Peyer's patch (tissue), 4 donors: ENCODE measurements around the gene FNBP1L. TPM values are rescaled to one million over a fixed set of nuclear protein-coding genes. Genes with fewer than 3 reads are reported as not detected.
"Not testable (repeated sequence)": the region's sequence is repeated elsewhere in the genome, so short reads cannot be mapped to it uniquely, and the experiment has no call there.

Source experiments
- DNase-seq, 3 donors: peaks; one replicate each; pipeline ENCODE4 v3.0.0-alpha.2; 2017 to 2019
- H3K27ac ChIP-seq, 4 donors: fragments of 200-600 bp; sonication (generic); one replicate each; pipeline ENCODE4 v1.5.1; 2016 to 2019
- H3K27me3 ChIP-seq, 2 donors: fragments of 200-600 bp; sonication (generic); one replicate each; pipeline ENCODE4 v1.5.1; 2019
- H3K36me3 ChIP-seq, 3 donors: fragments of 200-600 bp; sonication (generic); one replicate each; pipeline ENCODE4 v1.5.1; 2016 to 2019
- H3K4me1 ChIP-seq, 4 donors: fragments of 200-600 bp; sonication (generic); one replicate each; pipeline ENCODE4 v1.5.1; 2016 to 2019
- H3K4me3 ChIP-seq, 4 donors: fragments of 200-600 bp; sonication (generic); 1 replicate in 3 of 4; 2 replicates in 1 of 4; pipeline ENCODE4 v1.5.1; 2016 to 2019; ENCODE audit warnings: mild to moderate bottlenecking in 1 of 4
- H3K9me3 ChIP-seq, 4 donors: fragments of 200-600 bp; sonication (generic); one replicate each; pipeline ENCODE4 v1.5.1; 2016 to 2019; ENCODE audit warnings: mild to moderate bottlenecking in 1 of 4
- CTCF ChIP-seq, 6 experiments: fragments of 450-650 bp in 4 of 6; fragments of 200-600 bp in 2 of 6; sonication (generic) in 1 of 6; IDR thresholded peaks; one replicate each; pipeline ENCODE4 v1.5.1; 2017 to 2019; ENCODE audit warnings: antibody characterized with exemption in 6 of 6, mild to moderate bottlenecking in 3 of 6, moderate library complexity in 1 of 6
- POLR2A ChIP-seq, 2 donors: fragments of 450-650 bp; IDR thresholded peaks; one replicate each; pipeline ENCODE4 v1.5.1; 2017; ENCODE audit warnings: antibody characterized with exemption in 2 of 2, mild to moderate bottlenecking in 2 of 2, moderate library complexity in 2 of 2
- total RNA-seq, 4 donors: library from RNA; depleted of rRNA; stranded (reverse); fragments of >200 nt; gene quantifications; one replicate each; pipeline ENCODE4 v1.1.0, GENCODE V29; 2016

Gene FNBP1L
- total RNA-seq, 4 donors from 2014 or later = 38.8 to 63.7 (median 55.2) TPM

- H3K36me3 ChIP-seq = no peaks in the 10 kb centered on the region
- H3K4me1 ChIP-seq = no peaks in the 10 kb centered on the region
- no peak for DNase-seq
- TF ChIP-seq CTCF (IDR thresholded peaks at IDR 0.05) (no peak), POLR2A (IDR thresholded peaks at IDR 0.05) (no peak)
- H3K27ac ChIP-seq = no peak overlapping the region
- H3K4me3 ChIP-seq = no peak overlapping the region
- no peaks in the 10 kb centered on the region for H3K27me3 ChIP-seq
- H3K9me3 ChIP-seq = no peaks in the 10 kb centered on the region
Measured at GRCh38 chr1:93463960-93464359, 16.0 kb downstream of the FNBP1L start.

GRCh38 chr1:93465371-93466082 lies 17.6 kb downstream of the FNBP1L start:
- H3K36me3 ChIP-seq, H3K27me3 ChIP-seq, H3K27ac ChIP-seq, H3K9me3 ChIP-seq, DNase-seq, H3K4me3 ChIP-seq, H3K4me1 ChIP-seq: not testable (repeated sequence)

- Histone ChIP-seq H3K27me3 (no peaks in the 10 kb centered on the region), H3K9me3 (no peaks in the 10 kb centered on the region), H3K4me1 (no peaks in the 10 kb centered on the region), H3K27ac (no peak overlapping the region), H3K36me3 (no peaks in the 10 kb centered on the region), H3K4me3 (no peak overlapping the region)
- DNase-seq = no peak
- TF ChIP-seq CTCF (IDR thresholded peaks at IDR 0.05) = no peak
- TF ChIP-seq POLR2A (IDR thresholded peaks at IDR 0.05) = no peak
Measured at GRCh38 chr1:93467606-93468005, 19.7 kb downstream of the FNBP1L start.

GRCh38 chr1:93468662-93469061 lies 20.7 kb downstream of the FNBP1L start:
- Histone ChIP-seq H3K27ac (no peak overlapping the region), H3K27me3 (no peaks in the 10 kb centered on the region), H3K9me3 (no peaks in the 10 kb centered on the region), H3K36me3 (no peaks in the 10 kb centered on the region), H3K4me1 (no peaks in the 10 kb centered on the region), H3K4me3 (no peak overlapping the region)
- no peak for TF ChIP-seq POLR2A (IDR thresholded peaks at IDR 0.05)
- no peak for TF ChIP-seq CTCF (IDR thresholded peaks at IDR 0.05)
- no peak for DNase-seq

GRCh38 chr1:93469223-93469622 lies 21.3 kb downstream of the FNBP1L start:
- H3K27ac ChIP-seq, H3K36me3 ChIP-seq, H3K27me3 ChIP-seq, DNase-seq, H3K4me1 ChIP-seq, H3K4me3 ChIP-seq, H3K9me3 ChIP-seq: not testable (repeated sequence)

- H3K4me3 ChIP-seq = no peak overlapping the region
- H3K9me3 ChIP-seq = no peaks in the 10 kb centered on the region
- H3K36me3 ChIP-seq = no peaks in the 10 kb centered on the region
- no peak overlapping the region for H3K27ac ChIP-seq
- DNase-seq = no peak
- no peak for TF ChIP-seq POLR2A (IDR thresholded peaks at IDR 0.05)
- no peak for TF ChIP-seq CTCF (IDR thresholded peaks at IDR 0.05)
- H3K4me1 ChIP-seq = no peaks in the 10 kb centered on the region
- H3K27me3 ChIP-seq = no peaks in the 10 kb centered on the region
Measured at GRCh38 chr1:93471284-93471683, 23.4 kb downstream of the FNBP1L start.

- TF ChIP-seq POLR2A (IDR thresholded peaks at IDR 0.05) (no peak), CTCF (IDR thresholded peaks at IDR 0.05) (no peak)
- Histone ChIP-seq H3K27ac (no peak overlapping the region), H3K4me3 (no peak overlapping the region), H3K4me1 (no peaks in the 10 kb centered on the region), H3K9me3 (no peaks in the 10 kb centered on the region), H3K36me3 (no peaks in the 10 kb centered on the region), H3K27me3 (no peaks in the 10 kb centered on the region)
- DNase-seq = no peak
Measured at GRCh38 chr1:93471911-93472310, 24.0 kb downstream of the FNBP1L start.
